HK-2 (cell line): ENCODE results near the gene HOXB2.

Experiments used
- DNase-seq: peaks from one replicate; pipeline ENCODE4 v3.0.0-alpha.2; 2018; ENCODE audit not compliant: unreplicated experiment

HOXB2 gene

DNA sequence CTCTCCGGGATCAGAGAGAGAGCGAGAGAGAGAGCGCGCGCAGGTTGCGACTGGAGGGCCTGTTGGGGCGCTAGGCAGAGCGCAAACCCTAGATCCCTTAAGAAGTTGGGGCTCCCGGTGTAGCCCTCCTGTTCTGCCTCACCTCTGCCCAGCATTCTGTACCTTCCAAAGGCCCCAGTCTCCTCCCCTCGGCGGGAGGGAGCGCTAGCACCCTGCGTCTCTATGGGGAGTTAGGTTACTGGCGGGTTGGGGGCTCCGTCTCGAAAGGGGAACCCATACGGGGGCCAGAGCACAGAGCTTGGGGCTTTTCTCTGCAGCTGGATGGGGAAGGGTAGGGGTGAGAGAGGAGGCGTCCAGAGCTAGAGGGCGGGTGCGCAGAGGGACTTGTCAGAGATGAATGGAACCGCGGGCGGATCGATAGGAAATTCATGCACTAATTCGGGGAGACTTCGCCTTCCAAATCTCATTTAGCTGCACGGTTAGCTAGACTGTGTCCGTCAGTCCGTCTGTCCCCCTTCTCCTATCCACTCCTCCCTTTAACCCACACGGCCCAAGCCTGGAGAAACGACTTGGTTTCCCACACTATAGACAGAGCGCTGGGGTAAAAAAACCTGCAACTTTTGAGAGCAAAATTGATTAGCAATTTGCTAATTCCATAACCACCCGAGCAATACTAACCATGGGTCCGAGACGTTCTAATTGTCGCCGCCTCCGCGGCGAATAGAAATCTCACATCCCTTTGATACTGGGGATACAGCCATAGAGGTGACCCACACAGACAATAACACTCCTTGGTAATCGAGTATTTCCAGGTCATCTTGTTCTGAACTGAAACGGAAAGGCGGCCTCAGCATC, 33.9 kb upstream of the HOXB2 start:
- no peak for DNase-seq

DNA sequence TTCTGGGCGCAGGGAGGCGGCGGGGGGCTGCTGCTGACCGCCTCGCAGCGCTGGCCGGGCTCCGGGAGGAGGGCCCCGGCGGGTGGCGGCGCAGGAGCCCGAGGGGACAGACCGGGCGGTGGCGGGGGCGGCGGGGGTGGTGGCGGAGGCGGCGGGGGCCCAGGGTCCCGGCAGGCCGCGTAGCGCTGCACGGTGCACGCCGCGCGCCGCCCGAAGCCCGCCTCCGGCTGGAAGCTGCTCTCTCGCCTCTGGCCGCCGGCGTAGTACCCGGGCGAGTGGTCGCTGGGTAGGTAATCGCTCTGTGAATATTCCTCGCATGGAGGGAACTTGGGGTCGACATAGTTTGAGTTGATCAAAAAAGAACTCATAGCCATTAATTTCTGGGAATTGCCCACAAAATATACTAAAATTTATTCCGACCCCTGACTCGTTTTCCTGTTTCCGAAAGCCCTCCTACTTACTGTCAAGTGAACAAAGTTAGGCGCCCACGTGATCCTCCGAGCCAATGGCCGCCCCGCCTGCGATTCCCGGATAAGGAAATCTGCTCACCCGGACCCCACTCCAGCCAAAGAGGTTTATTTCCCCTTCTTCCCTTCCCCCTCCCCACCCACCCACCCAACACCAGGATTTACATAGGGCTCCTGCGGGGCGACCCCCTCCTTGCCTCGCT, 33.2 kb upstream of the HOXB2 start, which contains the start of gene HOXB4:
Gene HOXB4, minus strand, starts transcription at position 405 of the 670 bp plus-strand sequence. Its CDS starts 31 bp downstream, at position 374.
- peak; percentile 78 for DNase-seq

DNA sequence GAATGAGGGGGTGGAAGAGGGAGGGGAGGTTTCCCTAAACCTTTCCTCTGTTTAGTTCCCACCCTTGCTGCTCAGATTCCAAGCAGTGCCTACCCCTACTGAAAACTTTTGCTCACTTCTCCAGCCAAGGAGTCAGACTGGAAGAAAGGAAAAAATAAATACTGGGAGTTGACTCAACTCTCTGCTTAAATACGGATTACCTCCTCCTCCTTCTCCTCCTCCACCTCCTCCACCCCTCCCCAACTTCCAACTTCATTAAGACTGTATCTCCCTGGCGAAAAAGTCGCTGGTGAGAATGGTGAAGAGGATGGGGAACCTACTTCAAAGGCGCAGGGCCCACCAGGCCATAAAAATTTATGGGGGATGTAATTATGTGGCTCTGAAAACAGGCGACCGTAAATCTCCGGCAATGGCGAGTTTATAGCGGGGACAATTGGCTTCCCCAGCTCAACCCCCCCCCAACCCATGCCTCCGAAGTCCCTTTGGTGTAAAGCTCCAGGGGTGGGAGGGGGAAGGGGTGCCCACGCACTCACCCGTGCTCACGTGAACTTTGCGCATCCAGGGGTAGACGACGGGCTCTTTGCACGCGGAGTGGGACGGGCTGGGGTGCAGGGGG, 32.5 kb upstream of the HOXB2 start:
- peak; percentile 25 for DNase-seq

DNA sequence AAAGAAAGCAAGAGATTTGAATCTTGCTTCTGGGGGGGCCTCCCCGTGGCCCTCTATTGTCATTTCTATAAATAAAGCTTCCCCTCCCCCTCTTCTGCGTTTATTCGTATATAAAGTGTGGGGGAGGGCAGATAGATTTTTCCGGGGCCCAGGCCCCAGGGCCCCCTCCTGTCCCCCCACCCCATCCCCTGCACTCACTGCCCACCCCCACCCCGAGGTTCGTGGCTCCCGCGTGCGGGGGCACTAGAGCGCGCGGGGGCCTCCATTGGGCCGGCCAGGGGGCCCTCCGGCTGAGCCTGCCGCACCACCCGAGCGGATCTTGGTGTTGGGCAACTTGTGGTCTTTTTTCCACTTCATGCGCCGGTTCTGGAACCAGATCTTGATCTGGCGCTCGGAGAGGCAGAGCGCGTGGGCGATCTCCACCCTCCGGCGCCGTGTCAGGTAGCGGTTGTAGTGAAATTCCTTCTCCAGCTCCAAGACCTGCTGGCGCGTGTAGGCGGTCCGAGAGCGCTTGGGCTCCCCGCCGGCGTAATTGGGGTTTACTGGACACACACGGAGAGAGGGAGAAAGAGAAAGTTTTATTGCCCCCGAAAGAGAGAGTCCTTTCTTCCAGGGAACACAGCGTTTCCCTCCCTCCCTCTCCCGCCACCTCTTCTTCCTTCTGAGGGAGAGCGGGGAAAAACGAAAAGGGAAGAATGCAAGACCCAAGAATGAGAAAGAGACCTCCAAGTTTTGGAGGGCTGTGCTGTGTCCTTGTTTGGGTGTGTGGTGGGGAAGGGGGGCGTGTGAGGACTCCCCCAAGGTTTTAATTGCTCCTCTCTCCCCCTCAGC, 31.8 kb upstream of the HOXB2 start:
- DNase-seq: peak; percentile 68

DNA sequence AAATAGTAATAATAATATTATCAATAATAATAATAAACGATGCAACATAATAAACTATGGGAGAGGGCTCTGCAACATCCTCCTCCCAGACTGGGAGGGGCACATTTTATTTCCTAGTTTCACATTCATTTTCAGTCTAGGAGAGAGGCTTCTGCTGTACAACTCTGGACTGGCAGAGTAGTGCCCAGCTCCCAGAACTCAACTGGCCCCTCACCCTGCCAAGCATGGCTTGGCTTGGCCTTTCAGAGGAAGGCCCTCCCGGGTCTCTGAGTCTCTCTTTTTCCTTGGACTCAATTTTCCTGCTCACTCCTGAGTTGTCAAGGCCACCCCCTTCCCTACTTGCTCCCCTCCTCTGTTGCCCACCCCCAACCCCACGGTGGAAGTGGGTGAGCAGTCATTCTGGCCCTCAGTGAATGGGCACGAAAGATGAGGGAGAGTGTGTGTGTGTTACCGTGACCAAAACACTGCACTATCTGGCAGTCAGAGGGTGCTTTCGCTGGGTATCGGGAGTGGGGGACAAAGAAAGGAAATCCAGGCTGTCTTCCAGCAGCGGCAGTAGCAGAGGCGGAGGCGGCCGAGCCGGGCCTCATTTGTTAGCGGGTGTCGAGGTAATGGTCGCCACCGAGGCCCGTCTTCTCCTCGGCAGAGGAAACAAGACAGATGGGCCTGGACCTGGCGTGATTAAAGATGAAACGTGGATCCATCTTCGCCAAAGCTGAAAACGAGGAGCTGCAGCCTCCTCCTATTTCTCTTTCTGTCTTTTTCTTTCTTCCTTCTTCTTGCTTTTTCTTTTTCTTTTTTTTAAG, 31.0 kb upstream of the HOXB2 start:
- DNase-seq: no peak

DNA sequence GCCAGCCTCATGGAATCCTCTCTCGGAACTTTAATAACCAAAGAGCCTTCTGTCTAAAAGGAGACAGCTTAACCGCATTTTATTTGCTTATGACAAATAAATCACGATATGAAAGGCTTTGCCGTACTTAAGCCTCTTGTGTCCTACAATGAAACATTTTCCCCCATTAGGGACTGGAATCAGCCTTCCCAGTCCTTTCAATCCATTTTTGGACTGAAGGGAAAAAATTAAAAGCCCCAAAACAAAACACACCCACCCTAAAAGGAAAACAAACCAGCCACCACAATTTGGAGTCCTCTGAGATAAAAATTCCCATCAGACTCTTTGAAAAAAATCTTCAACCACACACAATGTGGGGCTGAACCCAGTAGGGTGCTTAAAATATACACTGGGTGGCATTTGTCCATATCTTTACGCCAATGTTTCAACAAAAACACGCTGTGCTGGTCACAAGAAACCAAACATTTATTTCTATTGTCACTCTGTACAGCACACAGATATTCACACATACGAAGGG, 30.2 kb upstream of the HOXB2 start:
- no peak for DNase-seq

DNA sequence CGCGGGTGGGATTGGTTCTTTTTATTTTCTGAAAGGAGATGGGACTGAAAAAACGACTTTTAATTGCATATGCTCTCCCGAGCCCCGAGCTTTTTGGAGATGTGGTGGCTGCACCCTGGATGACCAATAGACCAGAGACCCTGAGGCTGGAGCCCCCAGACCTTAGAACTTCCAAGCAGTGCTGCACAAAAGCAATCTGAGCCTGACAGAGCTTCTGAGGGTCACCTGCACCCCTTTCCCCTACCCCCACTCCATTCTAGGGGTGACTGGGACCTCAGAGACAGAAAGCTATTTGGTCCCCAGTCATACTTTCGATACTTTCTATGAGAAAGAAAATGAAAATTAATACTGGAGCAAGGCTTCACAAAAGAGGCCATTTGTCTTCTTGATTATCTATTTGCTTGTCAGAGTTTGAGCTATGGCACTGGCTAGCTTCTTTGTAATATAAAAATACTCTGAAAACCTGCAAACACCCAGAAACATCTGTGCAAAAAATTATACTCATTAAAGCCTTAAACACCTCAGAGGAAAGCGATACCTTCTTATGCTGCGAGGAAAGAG, 29.7 kb upstream of the HOXB2 start:
- DNase-seq: no peak

DNA sequence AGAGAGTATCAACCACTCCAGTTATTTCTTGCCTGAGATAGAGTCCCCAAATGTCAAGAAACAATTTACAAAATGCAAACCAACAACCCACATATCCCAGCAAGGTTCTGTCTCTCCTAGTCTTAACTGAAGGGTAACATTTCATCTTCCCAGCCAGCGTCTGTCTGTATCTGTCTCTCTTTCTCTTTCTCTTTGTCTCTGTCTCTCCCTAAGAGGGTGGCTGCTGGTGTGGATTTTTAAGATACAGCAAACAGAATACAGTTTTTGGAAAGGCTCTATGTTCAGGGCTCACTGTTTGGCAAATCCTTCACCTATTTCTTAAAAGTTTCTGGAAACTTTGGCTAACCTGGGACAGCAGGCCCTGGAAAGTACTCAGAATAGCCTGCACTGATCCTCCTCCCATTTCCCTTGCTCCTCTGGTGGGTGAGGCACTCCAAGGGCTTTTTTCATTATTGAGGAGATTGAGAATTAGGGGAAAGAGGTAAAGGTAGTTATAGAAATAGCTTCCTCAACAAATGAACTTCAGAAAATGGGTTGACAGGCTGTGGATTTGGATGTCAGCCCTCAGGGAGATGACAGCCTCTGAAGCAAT, 27.0 kb upstream of the HOXB2 start:
- DNase-seq: no peak

DNA sequence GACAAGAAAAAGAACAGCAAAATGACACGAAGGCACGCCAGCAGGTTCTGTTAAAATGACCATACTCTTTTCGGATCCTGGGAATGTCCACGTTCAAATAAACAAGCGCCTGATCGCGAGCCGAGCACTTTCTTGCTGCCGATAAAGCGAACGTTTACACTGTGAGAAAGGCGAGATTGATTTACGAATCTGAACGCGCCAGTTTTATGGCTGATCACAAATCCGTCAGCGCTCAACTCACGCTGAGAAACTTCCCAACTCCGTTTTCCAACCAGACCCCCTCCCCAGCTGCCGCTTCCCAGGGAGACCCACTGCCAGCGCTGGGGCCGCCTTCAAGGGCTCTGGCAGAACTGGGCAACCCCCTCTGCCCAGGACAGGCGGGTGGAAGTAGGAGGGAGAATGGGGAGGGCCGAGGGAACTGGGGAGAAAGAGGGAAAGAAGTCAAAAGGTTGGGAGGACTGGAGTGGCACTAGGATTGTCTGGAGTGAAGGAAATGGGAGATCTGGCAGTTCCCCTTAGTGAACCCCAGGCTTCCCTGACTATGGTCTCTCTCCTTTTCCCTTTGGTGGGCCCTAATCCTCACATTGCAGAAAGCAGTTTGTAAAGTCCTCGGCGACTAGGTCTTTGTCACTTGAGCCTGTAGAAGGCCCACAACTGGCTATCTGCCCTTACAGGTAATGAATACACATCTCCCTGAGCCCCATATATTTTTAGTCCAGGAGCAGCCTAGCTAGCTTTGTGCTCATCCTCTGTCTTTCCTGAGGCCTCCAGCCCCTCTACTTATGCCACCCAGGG, 26.3 kb upstream of the HOXB2 start:
- no peak for DNase-seq

DNA sequence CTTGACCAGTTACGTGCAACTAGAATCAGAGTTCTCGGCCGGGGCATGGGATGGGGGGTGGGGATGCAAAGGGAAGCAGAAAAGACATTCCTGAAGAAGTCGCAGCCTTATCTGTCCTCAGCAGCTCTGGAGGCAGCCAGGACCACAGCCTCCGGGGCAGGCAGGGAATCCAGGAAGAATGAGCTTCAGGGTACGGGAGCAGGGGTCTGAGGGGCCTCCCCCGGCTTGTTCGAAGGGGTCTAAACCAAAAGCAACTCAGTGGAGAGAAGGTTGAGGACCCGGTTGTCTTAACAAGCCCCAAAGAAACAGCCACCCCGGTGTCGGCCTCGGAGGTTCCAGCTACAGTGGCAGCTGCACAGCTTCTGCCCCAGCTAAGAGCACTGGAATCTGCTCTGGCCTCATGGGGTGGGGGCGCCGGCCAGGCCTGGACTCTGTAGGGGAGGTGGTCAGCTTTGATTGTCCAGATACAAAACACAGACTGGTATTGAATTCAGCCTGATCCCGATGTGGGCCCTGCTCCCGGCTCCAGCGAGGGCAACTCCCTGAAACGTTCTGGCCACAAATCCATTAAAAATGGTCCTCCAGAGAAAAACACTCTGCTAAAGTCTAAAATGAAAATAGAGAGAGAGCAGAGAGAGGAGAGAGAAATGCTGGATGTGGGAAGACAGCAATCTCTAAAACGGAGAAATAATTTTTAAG, 25.6 kb upstream of the HOXB2 start:
- DNase-seq: no peak

DNA sequence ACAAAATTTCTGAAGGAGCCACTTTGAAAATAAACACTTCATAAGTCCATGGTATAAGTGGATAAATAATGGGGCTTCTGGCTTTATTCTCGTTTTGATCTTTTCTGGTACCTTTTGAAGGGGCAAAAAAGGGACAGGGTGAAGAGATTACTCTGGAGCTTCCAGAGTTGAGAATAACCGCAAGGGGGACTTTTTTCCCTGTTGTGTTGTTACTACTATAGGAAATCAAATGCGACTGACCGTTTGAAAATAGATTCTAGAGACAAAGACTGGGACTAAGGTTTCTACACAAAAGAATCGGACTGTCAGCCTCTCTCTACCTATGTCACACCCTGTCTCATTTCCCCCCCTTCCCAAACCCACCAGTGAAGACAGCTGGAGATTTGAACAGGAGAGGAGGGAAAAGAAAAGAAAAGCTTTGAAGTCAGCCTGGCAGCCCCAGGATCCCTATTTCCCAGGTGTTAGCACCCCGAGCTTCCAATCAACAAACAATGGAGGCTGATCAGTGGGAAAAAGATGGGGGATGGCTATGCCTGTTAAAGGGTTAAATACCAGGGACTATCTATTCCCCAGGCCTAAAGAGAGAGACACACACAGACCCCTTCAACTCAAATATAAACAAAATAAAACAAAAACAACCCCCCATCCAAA, 24.9 kb upstream of the HOXB2 start:
- DNase-seq: no peak

DNA sequence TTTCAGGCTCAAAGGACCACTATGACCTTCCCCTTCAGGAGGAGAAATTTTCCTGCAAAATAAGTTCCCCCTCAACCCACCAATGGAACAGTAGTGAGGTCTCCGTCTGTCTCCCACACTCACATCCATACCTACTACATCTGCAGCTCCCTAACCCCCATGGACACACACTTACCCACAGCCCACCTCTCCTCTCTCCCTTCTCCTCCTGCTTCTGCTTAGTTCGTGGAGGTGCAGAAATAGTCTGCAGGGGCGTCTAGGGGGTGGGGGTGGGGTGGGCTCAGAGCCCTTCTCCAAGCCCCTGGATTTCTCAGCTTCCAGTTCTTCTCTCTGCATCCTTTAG, 24.3 kb upstream of the HOXB2 start:
- no peak for DNase-seq

DNA sequence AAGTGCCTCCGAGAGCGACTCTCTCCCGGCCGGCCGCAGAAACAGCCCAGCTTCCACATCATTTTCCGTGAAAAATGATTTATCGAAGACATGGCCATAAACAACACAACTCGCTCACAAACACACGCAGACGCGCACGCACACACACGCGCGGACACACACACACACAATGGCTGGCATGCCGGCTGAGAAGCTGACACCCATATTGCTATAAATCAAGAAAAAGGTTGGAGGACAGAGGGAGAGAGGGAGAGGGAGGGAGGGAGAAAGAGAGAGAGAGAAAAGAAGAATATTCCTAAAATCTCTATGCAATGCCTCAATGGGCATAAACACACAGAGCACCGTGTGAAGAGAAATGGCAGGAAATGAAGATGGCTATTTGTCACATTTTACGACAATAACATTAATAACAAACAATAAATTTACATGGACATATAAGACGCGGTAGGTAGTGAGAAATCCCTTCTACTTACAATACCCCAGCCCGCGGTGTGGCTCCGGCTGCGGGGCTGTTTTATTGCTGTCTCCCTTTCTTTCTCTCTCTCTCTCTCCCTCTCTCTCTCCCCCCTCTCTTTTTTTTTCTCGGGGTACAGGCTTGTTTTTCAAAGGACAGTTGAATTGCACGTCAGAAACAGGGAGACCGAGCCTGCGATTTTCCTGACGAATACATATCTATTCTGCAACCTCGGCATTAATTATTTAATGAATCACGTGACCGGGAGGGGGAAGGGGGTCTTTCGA, 23.8 kb upstream of the HOXB2 start:
- no peak for DNase-seq

DNA sequence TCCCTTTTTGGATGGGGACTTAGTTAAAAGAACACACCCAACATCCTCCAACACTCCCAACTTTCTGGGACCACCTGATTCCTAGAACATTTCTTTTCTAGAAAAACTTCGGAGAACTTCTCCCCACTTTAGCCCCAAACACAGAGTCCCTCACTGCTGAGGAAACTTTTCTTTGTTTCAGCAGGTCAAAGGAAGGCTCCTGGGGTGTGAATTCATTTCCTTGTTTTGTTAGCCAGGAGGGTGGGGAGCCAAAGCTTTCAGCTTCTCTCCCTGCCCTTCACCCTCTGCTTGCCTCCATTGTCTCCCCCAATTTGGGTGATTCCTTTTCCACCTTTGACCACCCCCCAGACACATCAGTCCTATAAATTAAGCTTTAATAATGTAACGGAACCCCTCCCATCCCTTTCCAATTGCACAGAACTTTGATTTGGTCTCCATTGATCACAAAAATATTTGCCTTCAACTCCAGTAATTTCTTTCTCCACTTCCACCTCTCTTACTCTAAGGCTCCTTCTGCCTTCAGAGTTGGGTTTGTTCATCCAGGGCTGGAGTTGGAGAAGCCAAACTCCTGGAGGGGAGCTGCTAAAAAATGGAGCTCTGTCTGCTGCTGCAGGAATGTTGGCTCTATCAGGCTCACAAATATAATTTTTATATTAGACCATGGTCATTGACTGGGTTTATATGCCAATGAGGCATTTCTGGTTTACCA, 22.9 kb upstream of the HOXB2 start:
- no peak for DNase-seq

DNA sequence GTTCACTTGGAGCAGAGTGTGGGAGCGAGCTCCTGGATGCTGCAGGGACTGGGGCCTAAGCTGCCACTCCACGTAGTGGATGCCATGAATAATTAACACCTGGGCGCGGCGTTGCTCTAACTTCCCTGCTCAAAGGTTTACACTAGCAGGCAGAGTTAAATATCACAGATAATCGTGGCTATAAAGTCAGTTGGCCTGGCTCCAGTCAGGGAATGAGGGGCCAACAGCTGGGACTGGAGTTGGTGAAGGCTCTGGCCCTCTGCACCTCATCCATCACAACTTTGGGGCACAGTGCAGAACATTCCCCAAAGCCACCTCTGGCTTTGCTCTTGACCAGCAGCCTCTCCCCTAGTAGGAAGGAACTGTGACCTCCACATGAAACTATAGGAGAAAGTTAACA, 22.3 kb upstream of the HOXB2 start:
- DNase-seq: no peak

DNA sequence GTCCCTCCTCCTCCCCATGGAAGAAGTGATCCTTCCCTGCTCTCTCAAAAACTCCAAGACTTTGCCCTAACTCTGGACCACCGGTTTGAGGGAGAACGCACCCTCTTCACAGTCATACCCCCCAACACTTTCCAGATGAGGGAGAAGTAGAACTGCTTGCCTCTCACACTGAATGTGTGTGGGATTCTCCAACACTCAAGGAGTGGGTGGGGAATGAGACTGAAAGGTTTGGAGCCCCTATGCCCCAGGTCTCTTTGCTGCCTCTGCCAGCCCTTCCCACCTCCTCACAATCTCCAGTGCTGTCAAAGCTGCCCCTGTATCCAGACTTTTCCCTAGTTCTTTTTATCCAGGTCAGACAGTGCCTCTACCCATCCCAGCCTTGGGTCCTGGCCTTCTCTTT, 21.8 kb upstream of the HOXB2 start:
- DNase-seq: no peak
